HepG2 (cell line): ENCODE measurements around the gene USP10. TPM values are rescaled to one million over a fixed set of nuclear protein-coding genes. Genes with fewer than 3 reads are reported as not detected.

Experiments used
- ARID4A ChIP-seq: sonication (generic); formaldehyde crosslinking; IDR thresholded peaks from 2 replicates; pipeline ENCODE4 v1.5.0; 2020; ENCODE audit warnings: mild to moderate bottlenecking, missing genetic modification reagents, borderline replicate concordance
- ASH2L ChIP-seq: fragments of 300-600, 200-600 bp; sonication (generic); IDR thresholded peaks from 2 replicates; pipeline ENCODE4 v1.7.0; 2017; ENCODE audit warnings: low read depth, mild to moderate bottlenecking, moderate library complexity, mixed read lengths, low read length; ENCODE audit not compliant: insufficient read length
- BATF2 ChIP-seq: sonication (generic); formaldehyde crosslinking; IDR thresholded peaks from 2 replicates; pipeline ENCODE4 v1.8.0; 2022; ENCODE audit warnings: mild to moderate bottlenecking, missing genetic modification reagents, moderate library complexity
- BRF2 ChIP-seq: sonication (generic); formaldehyde crosslinking; IDR thresholded peaks from 2 replicates; pipeline ENCODE4 v1.8.1; 2022; ENCODE audit warnings: mild to moderate bottlenecking, missing genetic modification reagents
- ELF4 ChIP-seq: sonication (generic); formaldehyde crosslinking; IDR thresholded peaks from 2 replicates; pipeline ENCODE4 v1.5.0; 2020; ENCODE audit warnings: missing genetic modification reagents, mild to moderate bottlenecking, moderate library complexity, borderline replicate concordance
- ETV5 ChIP-seq: IDR thresholded peaks from 2 replicates; pipeline ENCODE4 v1.6.1; 2018; ENCODE audit warnings: missing biosample characterization, missing genetic modification reagents, inconsistent platforms, borderline replicate concordance
- GABPB1 ChIP-seq: IDR thresholded peaks from 2 replicates; pipeline ENCODE4 v1.6.1; 2016; ENCODE audit warnings: mild to moderate bottlenecking, missing genetic modification reagents, moderate library complexity, missing compliant biosample characterization
- MLLT10 ChIP-seq: sonication (generic); formaldehyde crosslinking; IDR thresholded peaks from 2 replicates; pipeline ENCODE4 v1.4.0; 2020; ENCODE audit warnings: missing genetic modification reagents
- NR3C1 ChIP-seq: sonication (generic); formaldehyde crosslinking; IDR thresholded peaks from 2 replicates; pipeline ENCODE4 v1.4.0; 2020; ENCODE audit warnings: missing genetic modification reagents
- PHF20 ChIP-seq: sonication (generic); formaldehyde crosslinking; IDR thresholded peaks from 2 replicates; pipeline ENCODE4 v1.5.0; 2020; ENCODE audit warnings: mild to moderate bottlenecking, missing genetic modification reagents
- PHF8 ChIP-seq: sonication (generic); formaldehyde crosslinking; IDR thresholded peaks from 2 replicates; pipeline ENCODE4 v1.5.0; 2020; ENCODE audit warnings: missing genetic modification reagents
- RBM22 ChIP-seq: fragments of 200-400 bp; formaldehyde crosslinking; optimal IDR thresholded peaks from 2 replicates; pipeline ENCODE3; 2017; ENCODE audit warnings: mild to moderate bottlenecking, low read length, moderate library complexity
- TFDP1 ChIP-seq: IDR thresholded peaks from 2 replicates; pipeline ENCODE4 v1.6.1; 2016; ENCODE audit warnings: missing compliant biosample characterization, missing genetic modification reagents, borderline replicate concordance
- THAP11 ChIP-seq: IDR thresholded peaks from 2 replicates; pipeline ENCODE4 v1.6.1; 2016; ENCODE audit warnings: missing biosample characterization, missing genetic modification reagents
- ZBTB8A ChIP-seq: sonication (generic); formaldehyde crosslinking; IDR thresholded peaks from 2 replicates; pipeline ENCODE4 v1.4.0; 2020; ENCODE audit warnings: mild to moderate bottlenecking, low read depth, missing genetic modification reagents, borderline replicate concordance
- ZFP82 ChIP-seq: sonication (generic); formaldehyde crosslinking; IDR thresholded peaks from 2 replicates; pipeline ENCODE4 v1.5.1; 2020; ENCODE audit warnings: mild to moderate bottlenecking, missing genetic modification reagents, borderline replicate concordance
- ZNF264 ChIP-seq: sonication (generic); formaldehyde crosslinking; IDR thresholded peaks from 2 replicates; pipeline ENCODE4 v1.4.0; 2020; ENCODE audit warnings: missing genetic modification reagents
- ZNF331 ChIP-seq: sonication (generic); formaldehyde crosslinking; IDR thresholded peaks from 2 replicates; pipeline ENCODE4 v1.4.0; 2020; ENCODE audit warnings: missing genetic modification reagents
- ZNF44 ChIP-seq: sonication (generic); formaldehyde crosslinking; IDR thresholded peaks from 2 replicates; pipeline ENCODE4 v1.5.1; 2020; ENCODE audit warnings: mild to moderate bottlenecking, missing genetic modification reagents
- ZNF552 ChIP-seq: sonication (generic); formaldehyde crosslinking; IDR thresholded peaks from 2 replicates; pipeline ENCODE4 v1.9.0; 2022; ENCODE audit warnings: missing genetic modification reagents, mild to moderate bottlenecking, borderline replicate concordance
- ZNF577 ChIP-seq: sonication (generic); formaldehyde crosslinking; IDR thresholded peaks from 2 replicates; pipeline ENCODE4 v1.4.0; 2020; ENCODE audit warnings: mild to moderate bottlenecking, low read depth, missing genetic modification reagents, borderline replicate concordance
- ZNF703 ChIP-seq: sonication (generic); formaldehyde crosslinking; IDR thresholded peaks from 2 replicates; pipeline ENCODE4 v1.5.1; 2020; ENCODE audit warnings: missing genetic modification reagents, mild to moderate bottlenecking, moderate library complexity, borderline replicate concordance
- ZNF773 ChIP-seq: sonication (generic); formaldehyde crosslinking; IDR thresholded peaks from 2 replicates; pipeline ENCODE4 v1.4.0; 2020; ENCODE audit warnings: missing genetic modification reagents, borderline replicate concordance
- polyA plus RNA-seq, 8 experiments: library from polyadenylated mRNA; depleted of rRNA in 3 of 8; stranded (reverse) in 7 of 8; unstranded in 1 of 8; fragments of >200 nt; fragmentation: Illumina TruSeq in 4 of 8; extraction: Trizol in 4 of 8; gene quantifications; 2 replicates each; pipeline versions ENCODE4 v1.2.1 to v1.2.3, GENCODE V29; 2011 to 2016; ENCODE audit warnings: low read depth in 4 of 8, missing spikeins in 1 of 8, mixed read lengths in 1 of 8; ENCODE audit not compliant: insufficient read depth in 1 of 8
- total RNA-seq, 5 experiments: library from RNA; depleted of rRNA; stranded (reverse); fragments of >200 nt; fragmentation: Illumina TruSeq; extraction: Trizol; gene quantifications; 2 replicates each; pipeline ENCODE4 v1.2.3, GENCODE V29; 2016; ENCODE audit warnings: low read depth in 1 of 5

The USP10 gene
- total and polyA plus RNA-seq, 2 of the 13 experiments (the other 11 are each of a cell fraction or from before 2014, with no cell fraction given) = 79.1 to 122 TPM

- TF ChIP-seq NR3C1 = no peak
- no peak for TF ChIP-seq ZNF703 (CRISPR knock-in tag)
- no peak for TF ChIP-seq ARID4A
- no peak for TF ChIP-seq MLLT10
- TF ChIP-seq ZNF552 = no peak
- TF ChIP-seq ELF4 = no peak
- TF ChIP-seq ZFP82 = no peak
- TF ChIP-seq ETV5 (CRISPR knock-in tag) = peak; percentile 50; the same call in 1 of the 2 replicates
- no peak for TF ChIP-seq ZNF331 (CRISPR knock-in tag)
- no peak for TF ChIP-seq PHF8 (CRISPR knock-in tag)
- TF ChIP-seq RBM22 = no peak
- no peak for TF ChIP-seq BRF2 (CRISPR knock-in tag)
- no peak for TF ChIP-seq BATF2
- TF ChIP-seq TFDP1 = no peak
- no peak for TF ChIP-seq ZNF577 (CRISPR knock-in tag)
- TF ChIP-seq ZNF264 (CRISPR knock-in tag) = no peak
- no peak for TF ChIP-seq ASH2L
- no peak for TF ChIP-seq ZNF44 (CRISPR knock-in tag)
- TF ChIP-seq PHF20 (CRISPR knock-in tag) = no peak
- no peak for TF ChIP-seq THAP11 (CRISPR knock-in tag)
- TF ChIP-seq ZNF773 (CRISPR knock-in tag) = no peak
- TF ChIP-seq ZBTB8A (CRISPR knock-in tag) = no peak
- TF ChIP-seq GABPB1 (CRISPR knock-in tag) = peak; percentile 60
Observed at GRCh38 chr16:84806256-84806889, 106.6 kb downstream of the USP10 start (continued).
